Keratinocyte (primary cell): ENCODE results near the gene GLYATL1. TPM values are rescaled to one million over a fixed set of nuclear protein-coding genes. Genes with fewer than 3 reads are reported as not detected.
A peak's percentile ranks its signal among the peaks of the same experiment; 100 is the strongest.

Experiments
- DNase-seq: peaks from one replicate; pipeline ENCODE4 v3.0.0-alpha.2; 2011; ENCODE audit warnings: low read depth, missing footprints, low spot score
- FAIRE-seq: peaks from 2 replicates; lab custom pipeline; 2011; peaks lifted over from hg19 to GRCh38; lab: Jason Lieb, UNC
- H2AFZ ChIP-seq: 2 replicates; pipeline ENCODE4 v1.6.0; 2012; ENCODE audit warnings: low read length, control low read depth, inconsistent platforms; ENCODE audit not compliant: control insufficient read depth
- H3K27ac ChIP-seq: 2 replicates; pipeline ENCODE4 v1.5.1; 2011; ENCODE audit warnings: low read length; ENCODE audit not compliant: control insufficient read depth, insufficient read depth
- H3K27me3 ChIP-seq: 3 replicates; pipeline ENCODE4 v1.6.0; 2011; ENCODE audit warnings: low read length; ENCODE audit not compliant: control insufficient read depth, insufficient read depth; ENCODE audit errors: extremely low read depth
- H3K36me3 ChIP-seq, 2 experiments: 2 replicates in 1 of 2; 3 replicates in 1 of 2; pipeline ENCODE4 v1.5.1; 2011; ENCODE audit warnings: low read length in 2 of 2, mild to moderate bottlenecking in 1 of 2; ENCODE audit not compliant: control insufficient read depth in 2 of 2, insufficient read depth in 2 of 2; ENCODE audit errors: extremely low read depth in 1 of 2
- H3K4me1 ChIP-seq: 3 replicates; pipeline ENCODE4 v1.5.1; 2011; ENCODE audit warnings: low read length; ENCODE audit not compliant: control insufficient read depth, insufficient read depth; ENCODE audit errors: extremely low read depth
- H3K4me2 ChIP-seq: 3 replicates; pipeline ENCODE4 v1.6.0; 2011; ENCODE audit warnings: low read depth, low read length; ENCODE audit not compliant: control insufficient read depth, insufficient read depth; ENCODE audit errors: extremely low read depth
- H3K4me3 ChIP-seq, 3 experiments: fragments of 200-600 bp in 1 of 3; sonication (generic) in 1 of 3; 2 replicates in 2 of 3; 3 replicates in 1 of 3; pipeline ENCODE4 v1.5.1; 2011 to 2016; ENCODE audit warnings: low read length in 3 of 3, mild to moderate bottlenecking in 3 of 3, control low read depth in 2 of 3, inconsistent platforms in 1 of 3, low read depth in 1 of 3, mixed read lengths in 1 of 3, mixed run types in 1 of 3, moderate library complexity in 1 of 3; ENCODE audit not compliant: control insufficient read depth in 2 of 3, insufficient read depth in 2 of 3; ENCODE audit errors: extremely low read depth in 1 of 3
- H3K79me2 ChIP-seq: 2 replicates; pipeline ENCODE4 v1.6.0; 2012; ENCODE audit warnings: low read length; ENCODE audit not compliant: control insufficient read depth, insufficient read depth
- H3K9ac ChIP-seq: 3 replicates; pipeline ENCODE4 v1.6.0; 2011; ENCODE audit warnings: low read length; ENCODE audit not compliant: control insufficient read depth, insufficient read depth; ENCODE audit errors: extremely low read depth
- H3K9me1 ChIP-seq: 3 replicates; pipeline ENCODE4 v1.6.0; 2011; ENCODE audit warnings: low read length; ENCODE audit not compliant: control insufficient read depth, insufficient read depth; ENCODE audit errors: extremely low read depth
- H3K9me3 ChIP-seq: 2 replicates; pipeline ENCODE4 v1.5.1; 2012; ENCODE audit warnings: low read depth, low read length; ENCODE audit not compliant: control insufficient read depth
- H4K20me1 ChIP-seq: 3 replicates; pipeline ENCODE4 v1.6.0; 2011; ENCODE audit warnings: low read length; ENCODE audit not compliant: control insufficient read depth, insufficient read depth; ENCODE audit errors: extremely low read depth
- CTCF ChIP-seq, 3 experiments: IDR thresholded peaks in 1 of 3; conservative IDR thresholded peaks in 1 of 3; optimal IDR thresholded peaks in 1 of 3; 2 replicates in 2 of 3; 3 replicates in 1 of 3; pipeline versions ENCODE3 to v1.5.1; 2011; ENCODE audit warnings: low read length in 3 of 3, mild to moderate bottlenecking in 3 of 3, moderate library complexity in 2 of 3, control low read depth in 1 of 3, inconsistent platforms in 1 of 3; ENCODE audit not compliant: insufficient read depth in 2 of 3; ENCODE audit errors: extremely low read depth in 1 of 3
- EZH2 ChIP-seq: IDR thresholded peaks from one replicate; pipeline ENCODE4 v1.6.1; 2012; ENCODE audit warnings: inconsistent platforms, mild to moderate bottlenecking, low read length, moderate library complexity
- dilution Hi-C: fragments of 300-500 bp; cut with MboI; formaldehyde crosslinking; loops from one replicate; pipeline ENCODE4 v1.7.0; 2020; ENCODE audit warnings: low sequenced_read_pairs; ENCODE audit not compliant: extremely low pct_ligation_motif_present
- polyA plus RNA-seq, 5 experiments: library from polyadenylated mRNA; depleted of rRNA in 3 of 5; stranded (reverse) in 3 of 5; stranded (forward) in 1 of 5; unstranded in 1 of 5; fragments of >200 nt; gene quantifications; 1 replicate in 1 of 5; 2 replicates in 3 of 5; 3 replicates in 1 of 5; pipeline versions ENCODE4 v1.2.1 to v1.2.3, GENCODE V29; 2011 to 2012; ENCODE audit warnings: missing spikeins in 2 of 5, low read depth in 1 of 5, low replicate concordance in 1 of 5

GLYATL1 gene
- polyA plus RNA-seq, 1 donor (not counting 4 experiments of a cell fraction or from before 2014, with no cell fraction given) = 0.26 TPM

DNA sequence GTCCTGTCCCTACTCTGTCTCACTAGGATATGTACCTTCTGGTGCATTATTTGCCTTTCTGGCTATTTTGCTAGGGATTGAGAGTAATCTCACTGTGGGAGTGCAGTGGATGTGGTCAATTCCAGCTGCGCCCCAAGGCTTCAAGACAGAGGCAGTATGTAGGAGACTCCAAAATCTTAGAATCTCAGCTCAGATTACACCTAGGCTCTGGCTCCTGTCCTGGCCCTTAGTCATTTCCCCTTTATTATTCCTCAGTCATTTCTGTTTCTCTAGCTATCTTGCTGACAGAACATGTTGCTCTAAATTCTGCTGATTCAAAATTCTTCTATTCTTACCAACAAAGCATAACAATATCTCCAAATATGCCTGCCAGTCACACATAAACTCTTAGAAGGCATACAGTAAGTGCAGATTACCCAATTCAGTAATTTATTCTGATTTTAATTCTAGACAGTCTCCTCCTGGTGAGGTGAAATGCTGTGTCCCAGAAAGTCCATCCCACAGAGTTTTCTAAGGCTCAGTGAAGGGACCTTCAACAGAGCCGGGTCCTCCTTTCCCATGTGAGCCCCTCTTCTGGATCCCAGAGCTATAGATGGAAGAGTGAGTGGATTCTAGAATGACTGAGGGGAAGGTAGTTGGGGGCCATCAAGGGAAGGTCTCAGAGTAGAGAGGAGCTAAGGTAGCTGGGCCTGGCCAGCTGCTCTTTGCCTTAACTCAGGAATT, 24.3 kb upstream of the GLYATL1 start:
- Histone ChIP-seq H3K79me2 (no peaks in the 10 kb centered on the region), H3K36me3 (no peaks in the 10 kb centered on the region), H3K9me3 (peaks cover 11% of the 10 kb centered on the region), H3K9me1 (no peaks in the 10 kb centered on the region), H3K4me2 (peak overlapping the region; percentile 17), H3K27ac (peak overlapping the region; percentile 50), H3K27me3 (no peaks in the 10 kb centered on the region), H4K20me1 (no peaks in the 10 kb centered on the region), H3K4me3 (no peak overlapping the region), H2AFZ (peak overlapping the region; percentile 40), H3K9ac (no peak overlapping the region), H3K4me1 (peaks cover 17% of the 10 kb centered on the region)
- no peak for TF ChIP-seq CTCF (optimal IDR thresholded peaks at IDR 0.05 in 1 of 3, IDR thresholded peaks at IDR 0.05 in 1 of 3, conservative IDR thresholded peaks at IDR 0.05 in 1 of 3; ENCODE audit: extremely low read depth in 1 of 3, insufficient read depth in 2 of 3, low read length in 3 of 3)
- no peak for TF ChIP-seq EZH2
- DNase-seq (no peak), FAIRE-seq (peak; percentile 79)
- dilution Hi-C loops = no loop called here

DNA sequence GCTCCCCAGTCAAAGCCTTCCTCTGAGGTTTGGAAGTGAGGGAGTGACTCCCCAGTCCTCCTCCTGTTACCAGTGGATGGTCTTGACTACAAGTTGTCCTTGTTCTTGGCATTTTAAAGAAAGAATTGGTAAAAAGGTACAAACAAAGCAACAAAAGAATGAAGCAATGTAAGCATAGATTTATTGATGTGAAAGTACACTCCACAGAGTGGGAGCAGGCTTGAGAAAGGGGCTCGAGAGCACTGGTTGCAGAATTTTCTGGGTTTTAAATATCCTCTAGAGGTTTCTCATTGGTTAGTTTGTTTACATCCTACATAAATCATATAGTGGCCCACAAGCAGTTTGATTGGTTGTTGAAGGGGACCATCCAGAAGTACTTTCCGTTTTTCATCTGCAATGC, 22.7 kb upstream of the GLYATL1 start:
- Histone ChIP-seq H2AFZ (no peak overlapping the region), H4K20me1 (no peaks in the 10 kb centered on the region), H3K27me3 (no peaks in the 10 kb centered on the region), H3K4me2 (no peak overlapping the region), H3K36me3 (no peaks in the 10 kb centered on the region), H3K9me1 (no peaks in the 10 kb centered on the region), H3K9me3 (peaks cover 11% of the 10 kb centered on the region), H3K27ac (no peak overlapping the region), H3K4me3 (no peak overlapping the region), H3K9ac (no peak overlapping the region), H3K4me1 (peaks cover 17% of the 10 kb centered on the region), H3K79me2 (no peaks in the 10 kb centered on the region)
- no peak for DNase-seq
- no peak for FAIRE-seq
- TF ChIP-seq EZH2 (no peak), CTCF (optimal IDR thresholded peaks at IDR 0.05 in 1 of 3, IDR thresholded peaks at IDR 0.05 in 1 of 3, conservative IDR thresholded peaks at IDR 0.05 in 1 of 3; ENCODE audit: extremely low read depth in 1 of 3, insufficient read depth in 2 of 3, low read length in 3 of 3) (no peak)
- dilution Hi-C loops = no loop called here
